ENCODE results near the gene DOC2A.
A peak's percentile ranks its signal among the peaks of the same experiment; 100 is the strongest.
"Not testable (repeated sequence)": the region's sequence is repeated elsewhere in the genome, so short reads cannot be mapped to it uniquely, and the experiment has no call there.

The DOC2A gene

GRCh38 chr16:29973384-29974246 lies 37.2 kb downstream of the DOC2A start, which contains the start of gene TAOK2:
Gene TAOK2 (plus strand): TSS chr16:29973868. CDS start chr16:29977773, 3,905 bp downstream.
- peak; percentile 83 to 96 (median 83) for DNase-seq (ENCODE audit: low read depth in 3 of 3)

GRCh38 chr16:29972992-29973383 lies 37.8 kb downstream of the DOC2A start:
- DNase-seq (ENCODE audit: low read depth in 3 of 3) = no peak

- no peak for DNase-seq (ENCODE audit: low read depth in 3 of 3)
These were observed 38.3 kb downstream of the DOC2A start for GRCh38 chr16:29972500-29972899.

GRCh38 chr16:29971304-29971703 lies 39.5 kb downstream of the DOC2A start:
- DNase-seq (ENCODE audit: low read depth in 3 of 3) = no peak

GRCh38 chr16:29968205-29968604 lies 42.6 kb downstream of the DOC2A start:
- DNase-seq (ENCODE audit: low read depth in 3 of 3) = no peak

- DNase-seq (ENCODE audit: low read depth in 3 of 3) = no peak
These were observed 47.6 kb downstream of the DOC2A start for GRCh38 chr16:29963021-29963743.

- no peak for DNase-seq (ENCODE audit: low read depth in 3 of 3)
These were observed 48.4 kb downstream of the DOC2A start for GRCh38 chr16:29962344-29962994.

GRCh38 chr16:29961479-29962343 lies 49.1 kb downstream of the DOC2A start, which contains the start of gene TMEM219:
Gene TMEM219 (plus strand): TSS chr16:29962079. CDS start chr16:29963144, 1,065 bp downstream.
- DNase-seq (ENCODE audit: low read depth in 3 of 3) = peak; percentile 85 to 92 (median 91)

GRCh38 chr16:29961127-29961478 lies 49.7 kb downstream of the DOC2A start:
- no peak for DNase-seq (ENCODE audit: low read depth in 3 of 3)

- not testable (repeated sequence) for DNase-seq (ENCODE audit: low read depth in 3 of 3)
These were observed 51.0 kb downstream of the DOC2A start for GRCh38 chr16:29959821-29960220.

- DNase-seq (ENCODE audit: low read depth in 3 of 3) = no peak
These were observed 51.5 kb downstream of the DOC2A start for GRCh38 chr16:29959293-29959692.

- DNase-seq (ENCODE audit: low read depth in 3 of 3) = no peak
These were observed 52.1 kb downstream of the DOC2A start for GRCh38 chr16:29958756-29959155.
